GM23338 (cell line): ENCODE data around the gene TTC27. TPM values are rescaled to one million over a fixed set of nuclear protein-coding genes. Genes with fewer than 3 reads are reported as not detected.

Source experiments
- ATAC-seq: fragments of 200-7000 bp; cut with Tn5 transposase; 3 replicates; pipeline ENCODE4 v1.9.1; 2020
- DNase-seq: peaks from one replicate; pipeline ENCODE4 v3.0.0-alpha.2; 2015; ENCODE audit warnings: low spot score
- H2AFZ ChIP-seq: fragments of 200-600 bp; sonication (generic); 2 replicates; pipeline ENCODE4 v1.8.0; 2016; ENCODE audit warnings: antibody characterized with exemption, mild to moderate bottlenecking, moderate library complexity
- H3F3A ChIP-seq: fragments of 200-600 bp; sonication (generic); replicated peaks from 2 replicates; pipeline ENCODE4 v1.8.0; 2017; ENCODE audit warnings: antibody characterized with exemption, mixed run types, low read depth
- H3K27ac ChIP-seq: fragments of 200-600 bp; sonication (generic); 2 replicates; pipeline ENCODE4 v1.6.1; 2016; ENCODE audit warnings: low read depth
- H3K27me3 ChIP-seq: fragments of 200-600 bp; sonication (generic); 2 replicates; pipeline ENCODE4 v1.8.0; 2016; ENCODE audit warnings: mild to moderate bottlenecking, mixed run types, moderate library complexity; ENCODE audit not compliant: insufficient read depth
- H3K36me3 ChIP-seq: fragments of 200-600 bp; sonication (generic); 2 replicates; pipeline ENCODE4 v1.8.0; 2016; ENCODE audit warnings: mild to moderate bottlenecking; ENCODE audit not compliant: insufficient read depth
- H3K4me1 ChIP-seq: fragments of 200-600 bp; sonication (generic); 2 replicates; pipeline ENCODE4 v1.8.0; 2016; ENCODE audit warnings: mild to moderate bottlenecking, moderate library complexity; ENCODE audit not compliant: insufficient read depth
- H3K4me2 ChIP-seq: fragments of 200-600 bp; sonication (generic); 2 replicates; pipeline ENCODE4 v1.7.1; 2017; ENCODE audit warnings: mixed run types
- H3K4me3 ChIP-seq: fragments of 200-600 bp; sonication (generic); 2 replicates; pipeline ENCODE4 v1.6.1; 2016; ENCODE audit warnings: mixed run types
- H3K79me2 ChIP-seq: fragments of 200-600 bp; sonication (generic); replicated peaks from 2 replicates; pipeline ENCODE4 v1.8.0; 2017; ENCODE audit warnings: mild to moderate bottlenecking; ENCODE audit not compliant: insufficient read depth
- H3K9me2 ChIP-seq: fragments of 200-600 bp; sonication (generic); 2 replicates; pipeline ENCODE4 v1.8.0; 2017; ENCODE audit not compliant: insufficient read depth
- H4K20me1 ChIP-seq: fragments of 200-600 bp; sonication (generic); replicated peaks from 2 replicates; pipeline ENCODE4 v1.8.0; 2017; ENCODE audit warnings: mild to moderate bottlenecking; ENCODE audit not compliant: insufficient read depth
- H3K27ac Mint-ChIP-seq: 2 replicates; pipeline ENCODE4 v1.8.0; 2020; ENCODE audit warnings: inconsistent platforms, mild to moderate bottlenecking, moderate library complexity, mixed read lengths
- H3K27me3 Mint-ChIP-seq: 3 replicates; pipeline ENCODE4 v1.8.0; 2022; ENCODE audit warnings: low read depth, mild to moderate bottlenecking, moderate library complexity, mixed read lengths, inconsistent platforms; ENCODE audit not compliant: insufficient read depth, poor library complexity
- H3K36me3 Mint-ChIP-seq: 3 replicates; pipeline ENCODE4 v1.8.0; 2021; ENCODE audit warnings: low read depth, mild to moderate bottlenecking, inconsistent platforms, moderate library complexity, mixed read lengths
- H3K4me1 Mint-ChIP-seq: 3 replicates; pipeline ENCODE4 v1.8.0; 2020; ENCODE audit warnings: mild to moderate bottlenecking, inconsistent platforms, mixed read lengths
- H3K4me3 Mint-ChIP-seq: 3 replicates; pipeline ENCODE4 v1.8.0; 2021; ENCODE audit warnings: moderate library complexity, mild to moderate bottlenecking, inconsistent platforms, mixed read lengths
- H3K9me3 Mint-ChIP-seq: 3 replicates; pipeline ENCODE4 v1.8.0; 2020; ENCODE audit warnings: moderate library complexity, mild to moderate bottlenecking, inconsistent platforms, mixed read lengths
- CREB1 ChIP-seq: fragments of 250-450 bp; sonication (Bioruptor Pico); IDR thresholded peaks from 2 replicates; pipeline ENCODE4 v1.5.0; 2020; ENCODE audit warnings: low read depth, mild to moderate bottlenecking, moderate library complexity
- ETS1 ChIP-seq: IDR thresholded peaks from 2 replicates; pipeline ENCODE4 v1.6.1; 2016; ENCODE audit warnings: antibody characterized with exemption
- EZH2phosphoT487 ChIP-seq: fragments of 200-600 bp; sonication (generic); IDR thresholded peaks from one replicate; pipeline ENCODE4 v1.8.1; 2018; ENCODE audit warnings: antibody characterized with exemption; ENCODE audit not compliant: unreplicated experiment
- JUNB ChIP-seq: IDR thresholded peaks from one replicate; pipeline ENCODE4 v1.6.1; 2016; ENCODE audit warnings: antibody characterized with exemption; ENCODE audit not compliant: unreplicated experiment
- NANOG ChIP-seq: IDR thresholded peaks from 2 replicates; pipeline ENCODE4 v1.6.1; 2016; ENCODE audit warnings: antibody characterized with exemption, borderline replicate concordance
- REST ChIP-seq: IDR thresholded peaks from one replicate; pipeline ENCODE4 v1.6.1; 2018; ENCODE audit warnings: antibody characterized with exemption; ENCODE audit not compliant: unreplicated experiment
- ZNF114 ChIP-seq: fragments of 250-450 bp; sonication (Bioruptor Pico); IDR thresholded peaks from 2 replicates; pipeline ENCODE4 v1.5.0; 2020; ENCODE audit warnings: mild to moderate bottlenecking, moderate library complexity
- ZNF331 ChIP-seq: fragments of 250-450 bp; sonication (Bioruptor Pico); IDR thresholded peaks from 2 replicates; pipeline ENCODE4 v1.5.0; 2020; ENCODE audit warnings: low read depth, mild to moderate bottlenecking, moderate library complexity
- ZNF462 ChIP-seq: fragments of 250-450 bp; sonication (Bioruptor Pico); IDR thresholded peaks from 2 replicates; pipeline ENCODE4 v1.5.0; 2020; ENCODE audit warnings: mild to moderate bottlenecking, moderate library complexity
- polyA plus RNA-seq: library from polyadenylated mRNA; unstranded; fragments of >200 nt; fragmentation: Nextera tagmentation; extraction: Ambion mirVana; gene quantifications from 2 replicates; pipeline ENCODE4 v1.2.1, GENCODE V29; 2016
- total RNA-seq: library from RNA; depleted of rRNA; stranded (reverse); fragments of >200 nt; shearing (Covaris generic); gene quantifications from 2 replicates; pipeline ENCODE4 v1.2.3, GENCODE V29; 2014

Gene TTC27
- total and polyA plus RNA-seq, 2 experiments from 2014 or later, result 11.8 to 41.3 TPM

- no peaks in the 10 kb centered on the region for H3K36me3 Mint-ChIP-seq
- no peaks in the 10 kb centered on the region for H3K27me3 ChIP-seq
- no peaks in the 10 kb centered on the region for H3F3A ChIP-seq
- no peak overlapping the region for H3K4me3 Mint-ChIP-seq
- ATAC-seq, result no peak
- H3K79me2 ChIP-seq, result no peaks in the 10 kb centered on the region
- TF ChIP-seq JUNB (no peak), ZNF331 (no peak), NANOG (no peak), CREB1 (no peak), EZH2phosphoT487 (no peak), ETS1 (no peak), REST (no peak), ZNF462 (CRISPR knock-in tag) (no peak), ZNF114 (CRISPR knock-in tag) (no peak)
- H3K4me1 Mint-ChIP-seq, result no peaks in the 10 kb centered on the region
- no peak for DNase-seq
- no peaks in the 10 kb centered on the region for H3K9me2 ChIP-seq
- H3K4me3 ChIP-seq, result no peak overlapping the region
- H3K9me3 Mint-ChIP-seq, result no peaks in the 10 kb centered on the region
- no peaks in the 10 kb centered on the region for H4K20me1 ChIP-seq
- no peak overlapping the region for H3K4me2 ChIP-seq
- no peaks in the 10 kb centered on the region for H3K36me3 ChIP-seq
- H3K27ac ChIP-seq, result no peak overlapping the region
- no peaks in the 10 kb centered on the region for H3K4me1 ChIP-seq
- no peaks in the 10 kb centered on the region for H3K27me3 Mint-ChIP-seq
- H3K27ac Mint-ChIP-seq, result no peak overlapping the region
- no peak overlapping the region for H2AFZ ChIP-seq
Observed at GRCh38 chr2:32746669-32747068, 118.8 kb downstream of the TTC27 start.
